PC-9 (cell line): ENCODE results near the gene CST1.

ENCODE experiments used
- CTCF ChIP-seq: fragments of 200-600 bp; sonication (generic); conservative IDR thresholded peaks from 2 replicates; pipeline ENCODE4 v1.6.1; 2017; ENCODE audit warnings: mixed run types, antibody characterized with exemption, mild to moderate bottlenecking, moderate library complexity
- EZH2 ChIP-seq: fragments of 200-600 bp; sonication (generic); IDR thresholded peaks from 2 replicates; pipeline ENCODE4 v1.8.0; 2017; ENCODE audit warnings: antibody characterized with exemption, low read depth

DNA sequence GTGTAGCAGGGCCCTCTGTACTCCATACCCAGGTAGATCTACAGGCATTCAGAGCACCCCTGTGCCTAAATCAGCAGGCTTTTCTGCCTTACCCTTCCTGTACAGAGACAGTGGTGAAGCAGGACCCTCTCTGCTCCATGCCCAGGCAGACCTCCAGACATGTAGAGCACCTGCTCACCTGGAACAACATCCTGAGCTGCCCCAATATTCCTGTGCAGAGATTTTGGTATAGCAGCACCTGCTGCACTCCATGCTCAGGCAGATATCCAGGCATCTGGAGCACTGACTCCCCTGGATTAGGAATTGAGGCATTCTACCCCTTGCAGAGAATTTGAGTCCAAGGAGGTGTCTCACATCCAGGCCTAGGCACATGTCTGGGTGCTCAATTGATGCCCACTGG lies 12.6 kb upstream of the CST1 start:
- TF ChIP-seq CTCF = no peak
- TF ChIP-seq EZH2 = no peak
